ENCODE data around the gene DEFB126.
"Not testable (repeated sequence)": the region's sequence is repeated elsewhere in the genome, so short reads cannot be mapped to it uniquely, and the experiment has no call there.

DEFB126 gene, protein sequence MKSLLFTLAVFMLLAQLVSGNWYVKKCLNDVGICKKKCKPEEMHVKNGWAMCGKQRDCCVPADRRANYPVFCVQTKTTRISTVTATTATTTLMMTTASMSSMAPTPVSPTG

DNA sequence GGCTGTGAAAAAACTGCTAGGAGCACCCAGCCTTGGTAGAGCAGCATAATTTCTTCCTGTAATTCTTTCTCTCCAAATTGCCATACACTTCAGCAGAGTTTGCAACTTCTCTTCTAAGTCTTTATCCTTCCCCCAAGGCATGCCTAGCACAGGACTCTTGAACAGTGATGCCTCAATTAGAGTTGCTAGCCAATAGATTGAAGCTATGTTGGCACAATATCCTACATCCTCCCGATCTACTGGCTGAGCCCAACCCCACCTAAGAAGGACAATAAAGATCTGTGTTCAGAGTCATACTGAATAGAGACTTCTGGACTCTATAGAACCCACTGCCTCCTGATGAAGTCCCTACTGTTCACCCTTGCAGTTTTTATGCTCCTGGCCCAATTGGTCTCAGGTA lies at the start of gene DEFB126:
TSS of gene DEFB126 (plus strand) at position 301 of the 400 bp plus-strand sequence. CDS start at position 340, 39 bp downstream.
- no peak for DNase-seq (ENCODE audit: low read depth)

DNA sequence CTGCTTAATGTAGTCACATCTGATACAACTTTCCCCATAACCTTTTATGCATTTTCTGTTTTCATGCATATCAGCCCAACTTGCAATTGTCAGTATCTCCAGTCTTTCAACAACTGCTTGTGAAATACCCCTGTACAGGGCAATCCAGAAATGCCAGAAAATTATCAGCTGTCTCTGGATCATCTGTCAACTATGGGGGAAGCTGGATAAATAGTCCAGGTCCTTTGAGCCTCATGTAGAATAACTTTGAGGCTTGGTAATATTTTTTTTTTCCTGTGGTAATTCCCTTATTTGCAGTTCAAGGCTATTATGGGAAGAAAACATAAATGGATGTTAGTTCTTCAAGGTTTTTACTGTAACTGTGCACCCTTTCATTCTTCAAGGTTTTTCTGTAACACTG lies 48.7 kb upstream of the DEFB126 start:
- DNase-seq (ENCODE audit: low read depth): no peak

DNA sequence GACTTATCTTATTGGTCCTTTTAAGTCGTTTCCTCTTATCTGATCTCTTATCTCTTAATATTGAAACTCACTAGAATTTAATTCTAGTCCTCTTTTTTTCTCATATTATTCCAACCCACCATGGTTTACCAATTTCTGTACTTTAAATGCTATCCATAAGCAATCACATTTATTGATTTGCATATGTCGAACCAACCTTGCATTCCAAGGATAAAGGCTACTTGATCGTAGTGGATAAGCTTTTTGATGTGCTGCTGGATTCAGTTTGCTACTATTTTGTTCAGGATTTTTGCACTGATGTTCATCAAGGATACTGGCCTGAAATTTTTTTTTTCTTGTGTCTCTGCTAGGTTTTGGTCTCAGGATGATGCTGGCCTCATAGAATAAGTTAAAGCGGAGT lies 47.2 kb upstream of the DEFB126 start:
- no peak for DNase-seq (ENCODE audit: low read depth)

DNA sequence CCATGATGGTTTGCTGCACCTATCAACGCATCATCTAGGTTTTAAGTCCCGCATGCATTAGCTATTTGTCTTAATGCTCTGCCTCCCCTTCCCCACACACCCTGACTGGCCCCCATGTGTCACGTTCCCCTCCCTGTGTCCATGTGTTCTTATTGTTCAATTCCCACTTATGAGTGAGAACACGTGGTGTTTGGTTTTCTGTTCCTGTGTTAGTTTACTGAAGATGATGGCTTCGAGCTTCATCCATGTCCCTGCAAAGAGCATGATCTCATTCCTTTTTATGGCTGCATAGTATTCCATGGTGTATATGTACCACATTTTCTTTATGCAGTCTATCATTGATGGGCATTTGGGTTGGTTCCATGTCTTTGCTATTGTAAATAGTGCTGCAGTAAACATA lies 44.7 kb upstream of the DEFB126 start:
- not testable (repeated sequence) for DNase-seq (ENCODE audit: low read depth)

DNA sequence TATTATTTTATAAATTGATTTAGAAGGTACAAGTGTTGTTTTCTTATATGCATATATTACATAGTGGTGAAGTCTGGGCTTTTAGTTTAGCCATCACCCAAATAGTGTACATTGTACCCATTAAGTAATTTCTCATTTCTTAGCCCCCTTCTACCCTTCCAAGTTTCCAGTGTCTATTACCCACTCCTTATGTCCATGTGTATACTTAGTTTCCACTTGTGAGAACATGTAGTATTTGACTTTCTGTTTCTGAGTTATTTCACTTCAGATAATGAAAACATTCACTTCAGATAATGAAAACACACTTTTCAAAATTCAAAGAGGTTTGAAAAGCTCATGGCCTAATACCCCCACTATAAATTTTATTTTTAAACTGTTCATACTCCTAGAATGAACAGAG lies 40.4 kb upstream of the DEFB126 start:
- DNase-seq (ENCODE audit: low read depth): no peak

DNA sequence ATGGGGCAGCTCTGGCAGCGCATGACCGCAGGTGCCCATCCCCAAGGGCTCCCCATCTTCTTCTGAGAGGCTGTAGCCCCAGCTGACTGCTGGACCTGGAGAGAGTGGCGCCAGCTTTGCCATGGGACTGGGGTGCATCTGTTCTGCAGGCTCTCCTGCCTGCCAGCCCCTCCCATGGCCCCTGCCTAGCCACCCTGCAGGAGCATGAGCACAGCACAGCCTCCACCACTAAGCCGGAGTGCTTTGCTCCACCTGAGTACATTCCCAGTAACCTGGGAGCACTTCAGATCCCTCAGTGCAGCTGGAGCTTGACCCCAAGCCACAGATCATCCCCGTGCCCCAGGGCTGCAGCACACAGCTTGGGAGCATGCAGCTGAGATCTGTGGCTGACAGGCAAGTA lies 38.9 kb upstream of the DEFB126 start:
- no peak for DNase-seq (ENCODE audit: low read depth)

DNA sequence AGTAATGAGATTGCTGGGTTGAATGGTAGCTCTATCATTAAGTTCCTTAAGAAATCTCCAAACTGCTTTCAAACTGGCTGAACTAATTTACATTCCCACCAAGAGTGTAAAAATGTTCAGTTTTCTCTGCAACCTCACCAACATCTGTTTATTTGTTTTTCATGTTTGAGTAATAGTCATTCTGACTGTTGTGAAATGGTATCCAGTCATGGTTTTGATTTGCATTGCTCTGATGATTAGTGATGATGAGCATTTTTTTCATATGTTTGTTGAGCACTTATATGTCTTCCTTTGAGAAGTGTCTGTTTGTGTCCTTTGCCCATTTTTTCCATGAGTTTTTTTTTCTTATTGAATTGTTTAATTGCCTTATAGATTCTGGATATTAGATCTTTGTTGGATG lies 30.0 kb upstream of the DEFB126 start:
- DNase-seq (ENCODE audit: low read depth): no peak

DNA sequence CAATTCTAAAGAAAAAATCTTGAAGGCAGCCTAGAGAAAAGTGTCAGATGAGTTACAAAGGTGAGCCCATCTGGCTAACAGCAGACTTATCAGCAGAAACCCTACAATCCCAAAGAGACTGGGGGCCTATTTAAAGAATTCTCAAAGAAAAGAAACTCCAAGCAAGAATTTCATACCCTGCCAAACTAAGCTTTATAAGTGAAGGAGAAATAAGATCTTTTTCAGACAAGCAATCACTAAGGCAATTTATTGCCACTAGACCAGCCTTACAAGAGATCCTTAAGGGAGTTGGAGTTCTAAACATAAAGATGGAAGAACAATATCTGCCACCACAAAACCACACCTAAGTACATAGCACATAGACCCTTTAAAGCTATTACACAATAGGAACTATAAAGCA lies 24.9 kb upstream of the DEFB126 start:
- no peak for DNase-seq (ENCODE audit: low read depth)

DNA sequence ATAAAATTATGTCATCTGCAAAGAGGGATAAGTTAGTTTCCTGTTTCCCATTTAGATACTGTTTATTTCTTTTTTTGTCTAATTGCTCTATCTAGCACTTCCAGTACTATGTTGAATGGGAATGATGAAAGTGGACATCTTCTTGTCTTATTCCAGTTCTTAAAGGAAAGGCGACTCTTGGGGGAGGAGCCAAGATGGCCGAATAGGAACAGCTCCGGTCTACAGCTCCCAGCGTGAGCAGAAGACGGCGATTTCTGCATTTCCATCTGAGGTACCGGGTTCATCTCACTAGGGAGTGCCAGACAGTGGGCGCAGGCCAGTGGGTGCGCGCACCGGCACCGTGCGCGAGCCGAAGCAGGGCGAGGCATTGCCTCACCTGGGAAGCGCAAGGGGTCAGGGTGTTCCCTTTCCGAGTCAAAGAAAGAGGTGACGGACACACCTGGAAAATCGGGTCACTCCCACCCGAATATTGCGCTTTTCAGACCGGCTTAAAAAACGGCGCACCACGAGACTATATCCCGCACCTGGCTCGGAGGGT lies 12.5 kb upstream of the DEFB126 start:
- not testable (repeated sequence) for DNase-seq (ENCODE audit: low read depth)

DNA sequence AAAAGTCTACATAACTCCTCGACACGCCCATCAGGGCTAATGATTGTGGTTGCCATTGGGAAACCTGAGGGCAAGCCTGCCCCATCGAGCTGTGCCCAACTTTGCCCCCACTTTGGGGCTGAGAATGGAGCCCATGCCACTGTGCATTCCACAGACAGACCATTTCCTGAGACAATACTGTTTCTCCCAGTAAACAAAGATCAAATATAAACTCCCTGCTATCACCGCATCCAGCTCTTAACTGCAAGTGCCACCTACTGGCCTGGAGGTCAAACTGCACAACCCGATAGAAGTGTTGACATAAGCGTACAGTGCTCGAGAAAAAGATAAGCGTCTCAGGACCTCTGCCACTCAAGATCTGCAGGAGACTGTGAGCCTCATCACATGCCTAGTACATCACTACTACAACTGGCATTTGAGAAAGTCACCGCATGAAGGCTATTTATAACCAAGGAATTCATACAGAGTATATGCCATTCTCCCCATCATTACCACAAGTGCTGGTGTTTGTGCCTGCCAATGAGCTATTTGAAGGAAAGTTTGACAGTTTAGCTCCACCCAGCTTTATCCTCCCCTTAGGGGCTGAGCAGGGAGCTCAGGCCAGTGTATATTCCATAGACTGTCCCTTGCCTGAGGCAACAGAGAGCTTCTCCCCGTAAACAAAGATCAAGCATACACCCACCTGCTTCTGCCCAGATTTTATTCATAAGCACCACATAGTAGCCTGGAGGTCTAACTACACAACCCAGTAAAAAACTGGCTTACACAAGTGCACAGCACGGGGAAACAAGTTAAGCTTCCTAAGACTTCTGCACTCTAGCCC lies 4.5 kb upstream of the DEFB126 start:
- DNase-seq (ENCODE audit: low read depth): no peak

DNA sequence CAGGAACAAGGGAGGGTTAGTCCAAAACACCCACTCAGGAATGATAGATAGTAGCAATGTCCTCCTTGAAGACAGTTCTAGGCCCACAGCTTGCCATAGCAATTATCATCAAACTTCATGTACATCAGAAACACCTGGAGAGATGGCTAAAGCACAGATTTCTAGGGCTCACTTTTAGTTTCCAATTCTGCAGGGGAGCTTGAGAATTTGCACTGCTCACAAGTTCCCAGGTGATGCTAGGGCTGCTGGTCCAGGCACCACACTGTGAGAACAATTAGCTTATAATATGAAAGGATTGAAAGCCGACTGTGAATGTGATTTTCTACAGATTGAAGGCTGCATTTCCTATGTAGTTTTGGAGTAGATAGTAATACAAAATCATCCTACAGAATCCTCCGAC lies 3.5 kb downstream of the DEFB126 start:
- no peak for DNase-seq (ENCODE audit: low read depth)

DNA sequence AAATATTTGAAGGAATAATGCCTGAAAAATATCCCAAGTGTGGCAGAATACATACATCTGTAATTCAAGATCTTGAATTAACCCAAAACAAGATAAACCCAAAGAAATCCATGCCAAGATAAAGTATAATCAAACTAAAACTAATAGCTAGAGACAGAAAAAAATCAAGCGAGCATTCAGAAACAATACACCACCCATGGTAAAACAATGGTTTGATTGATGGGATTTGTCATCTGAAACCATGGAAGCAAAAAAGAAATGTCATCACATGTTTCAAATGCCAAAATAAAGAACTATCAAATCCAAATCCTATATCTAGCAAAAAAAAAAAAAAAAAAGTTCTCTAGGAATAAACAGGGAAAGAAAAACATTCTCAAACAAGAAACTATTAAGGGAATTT lies 9.7 kb downstream of the DEFB126 start:
- DNase-seq (ENCODE audit: low read depth): no peak

DNA sequence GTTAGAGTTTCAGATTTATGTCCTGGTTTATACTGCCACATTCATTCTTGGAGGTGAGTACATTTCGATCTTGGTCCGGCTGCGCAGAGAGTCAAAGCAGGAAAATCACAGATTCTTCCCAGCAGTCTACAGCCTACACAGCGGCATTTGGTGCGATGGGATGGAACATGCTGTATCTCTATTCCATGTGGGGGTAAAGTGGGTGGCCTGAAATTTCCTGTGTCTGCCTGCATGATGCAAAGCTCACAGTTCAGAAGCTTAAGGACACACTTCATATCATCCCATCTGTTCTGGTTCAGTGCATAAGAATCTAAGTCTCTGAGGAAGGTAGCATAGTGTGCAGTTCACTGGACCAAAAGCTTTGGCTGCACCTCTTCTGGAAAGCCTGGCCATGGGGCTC lies 14.8 kb downstream of the DEFB126 start, which contains the start of gene DEFB127:
TSS of gene DEFB127 (plus strand) at position 301 of the 400 bp plus-strand sequence. CDS start at position 392, 91 bp downstream.
- no peak for DNase-seq (ENCODE audit: low read depth)

DNA sequence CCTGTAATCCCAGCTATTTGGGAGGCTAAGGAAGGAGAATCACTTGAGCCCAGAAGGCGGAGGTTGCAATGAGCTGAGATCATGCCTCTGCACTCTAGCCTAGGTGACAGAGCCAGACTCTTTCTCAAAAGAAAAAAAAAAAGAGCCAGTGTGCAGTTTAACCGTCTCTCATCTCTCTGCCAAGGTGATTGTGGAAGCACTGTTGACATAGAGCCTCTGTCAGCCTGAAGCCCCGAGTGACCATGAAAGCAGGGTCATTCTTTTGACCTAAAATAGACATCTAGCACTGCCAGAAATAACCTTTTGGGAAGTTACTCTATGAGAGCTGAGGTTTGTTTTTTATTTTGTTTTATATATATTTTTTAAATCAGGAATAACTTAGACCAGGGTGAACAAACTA lies 22.2 kb downstream of the DEFB126 start:
- DNase-seq (ENCODE audit: low read depth): no peak

DNA sequence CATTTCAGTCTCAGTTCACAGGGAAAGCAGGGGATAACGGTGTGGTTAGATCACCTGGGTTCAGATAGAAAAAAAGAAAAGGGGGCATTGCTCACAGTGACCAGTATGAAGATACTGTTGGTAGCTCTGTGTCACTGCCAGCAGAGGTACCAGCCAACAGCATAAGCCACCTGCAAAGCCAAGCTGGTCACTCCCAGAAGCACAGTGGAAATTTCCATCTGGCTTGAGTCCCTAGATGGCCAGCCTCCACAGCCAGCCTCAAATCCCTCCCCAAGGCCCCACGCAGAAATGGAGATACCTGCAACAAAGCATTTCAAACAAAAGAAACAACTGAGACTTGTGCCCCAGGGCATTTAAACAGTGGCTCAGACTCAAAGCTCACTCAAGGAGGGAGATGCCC lies 26.5 kb downstream of the DEFB126 start:
- DNase-seq (ENCODE audit: low read depth): no peak

DNA sequence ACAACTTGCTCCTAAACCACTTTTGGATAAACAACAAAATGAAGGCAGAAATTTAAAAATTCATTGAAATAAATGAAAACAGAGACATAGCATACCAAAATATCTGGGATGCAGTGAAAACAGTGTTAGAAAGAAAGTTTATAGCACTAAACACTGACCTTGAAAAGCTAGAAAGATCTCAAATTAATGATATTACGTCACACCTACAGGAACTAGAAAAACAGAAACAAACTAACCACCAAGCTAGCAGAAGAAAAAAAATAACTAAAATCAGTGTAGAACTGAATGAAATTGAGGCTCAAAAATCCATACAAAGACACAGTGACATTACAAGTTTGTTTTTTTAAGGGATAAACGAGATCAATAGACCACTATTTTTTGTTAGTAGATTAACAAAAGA lies 41.9 kb downstream of the DEFB126 start:
- DNase-seq (ENCODE audit: low read depth): no peak

DNA sequence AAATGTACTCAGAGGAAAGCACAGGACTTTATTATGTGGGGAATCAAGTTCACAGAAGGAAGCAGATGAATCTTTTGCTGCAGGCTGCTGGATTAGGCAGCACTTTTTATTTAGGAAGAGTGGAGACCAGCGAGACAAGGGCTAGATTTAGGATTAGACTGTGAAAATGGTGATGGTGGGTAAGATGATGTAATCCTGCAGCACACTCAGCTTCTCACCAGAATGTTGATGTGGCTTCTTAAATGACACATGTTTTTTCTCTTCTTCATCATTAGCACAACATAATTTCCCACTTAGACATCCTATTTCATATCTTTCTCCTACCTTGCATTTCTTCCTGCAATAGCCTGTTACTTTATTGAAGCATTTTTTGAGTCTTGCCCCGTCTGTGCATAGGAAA lies 45.3 kb downstream of the DEFB126 start:
- no peak for DNase-seq (ENCODE audit: low read depth)

DNA sequence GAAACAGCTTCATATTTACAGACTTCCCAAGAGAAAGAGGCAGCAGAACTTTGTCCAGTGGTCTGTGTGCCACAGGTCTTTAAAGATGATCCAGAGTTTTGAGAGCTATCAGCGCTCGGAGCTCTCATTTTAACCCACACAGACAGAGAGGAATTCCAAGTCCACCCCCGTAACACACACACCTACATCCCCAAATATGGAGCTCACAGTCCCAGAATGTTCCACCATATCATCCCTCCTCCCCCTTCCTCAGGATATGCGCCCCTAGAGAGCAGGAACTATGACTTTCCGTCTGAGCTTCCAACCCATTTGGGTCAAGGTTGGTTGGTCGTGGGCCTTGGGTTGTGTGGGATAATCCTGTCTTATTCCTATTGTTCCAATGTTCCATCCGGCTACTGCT lies 47.2 kb downstream of the DEFB126 start, which contains the start of gene DEFB128:
TSS of gene DEFB128 (minus strand) at position 101 of the 400 bp plus-strand sequence. CDS start at position 13, 88 bp downstream.
- no peak for DNase-seq (ENCODE audit: low read depth)

Data from activated T-cell treated with anti-CD3 and anti-CD28 coated beads for 24 hours (primary cell).